OCI-LY7 (cell line): Measurements from ENCODE around the gene RNF182.

Experiments
- EZH2phosphoT487 ChIP-seq: fragments of 200-600 bp; sonication (generic); IDR thresholded peaks from 2 replicates; pipeline ENCODE4 v1.6.1; 2018; ENCODE audit warnings: low read depth, borderline replicate concordance, mild to moderate bottlenecking, mixed run types, antibody characterized with exemption, low read length, moderate library complexity, mixed read lengths
- TF ChIP-seq, protein P1 (sequence below): fragments of 200-600 bp; sonication (generic); conservative IDR thresholded peaks from 2 replicates; pipeline ENCODE4 v1.5.1; 2014; ENCODE audit warnings: mild to moderate bottlenecking, antibody characterized with exemption, low read length, moderate library complexity, mixed read lengths

DNA sequence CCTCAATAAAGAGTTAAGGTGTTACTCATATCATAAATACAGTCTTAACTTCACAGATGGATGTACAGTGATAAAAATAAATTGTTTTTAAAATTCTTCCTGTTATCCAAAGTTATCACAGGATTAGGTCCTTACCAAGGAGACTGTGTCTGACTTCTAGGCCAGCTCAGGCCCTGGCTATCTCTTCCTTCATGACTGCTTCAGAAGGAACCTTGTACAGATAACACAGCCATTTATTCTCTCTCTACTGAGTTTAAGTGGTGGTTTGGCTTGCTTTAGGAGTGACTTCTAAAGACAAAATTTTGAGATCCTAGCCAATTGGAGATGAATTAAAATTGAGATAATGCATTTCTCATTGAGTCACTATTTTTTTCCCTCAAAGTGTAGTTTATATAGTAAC is 40.8 kb upstream of the RNF182 start:
- TF ChIP-seq, protein P1, sequence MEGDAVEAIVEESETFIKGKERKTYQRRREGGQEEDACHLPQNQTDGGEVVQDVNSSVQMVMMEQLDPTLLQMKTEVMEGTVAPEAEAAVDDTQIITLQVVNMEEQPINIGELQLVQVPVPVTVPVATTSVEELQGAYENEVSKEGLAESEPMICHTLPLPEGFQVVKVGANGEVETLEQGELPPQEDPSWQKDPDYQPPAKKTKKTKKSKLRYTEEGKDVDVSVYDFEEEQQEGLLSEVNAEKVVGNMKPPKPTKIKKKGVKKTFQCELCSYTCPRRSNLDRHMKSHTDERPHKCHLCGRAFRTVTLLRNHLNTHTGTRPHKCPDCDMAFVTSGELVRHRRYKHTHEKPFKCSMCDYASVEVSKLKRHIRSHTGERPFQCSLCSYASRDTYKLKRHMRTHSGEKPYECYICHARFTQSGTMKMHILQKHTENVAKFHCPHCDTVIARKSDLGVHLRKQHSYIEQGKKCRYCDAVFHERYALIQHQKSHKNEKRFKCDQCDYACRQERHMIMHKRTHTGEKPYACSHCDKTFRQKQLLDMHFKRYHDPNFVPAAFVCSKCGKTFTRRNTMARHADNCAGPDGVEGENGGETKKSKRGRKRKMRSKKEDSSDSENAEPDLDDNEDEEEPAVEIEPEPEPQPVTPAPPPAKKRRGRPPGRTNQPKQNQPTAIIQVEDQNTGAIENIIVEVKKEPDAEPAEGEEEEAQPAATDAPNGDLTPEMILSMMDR: no peak
- TF ChIP-seq EZH2phosphoT487: no peak
